HG03571 (cell line): Measurements from ENCODE around the gene SPTLC3.
"Not testable (repeated sequence)": the region's sequence is repeated elsewhere in the genome, so short reads cannot be mapped to it uniquely, and the experiment has no call there.

ENCODE experiments used
- ATAC-seq: cut with Tn5 transposase; IDR thresholded peaks from one replicate; pipeline ENCODE4 v1.9.1; 2021; ENCODE audit not compliant: unreplicated experiment

The SPTLC3 gene

GRCh38 chr20:13008761-13009681 lies at the start of gene SPTLC3:
Gene SPTLC3, plus strand, starts transcription at chr20:13008972. Its CDS starts 296 bp downstream, at chr20:13009268.
- ATAC-seq: no peak

- no peak for ATAC-seq
Observed at GRCh38 chr20:12961725-12962124, 47.0 kb upstream of the SPTLC3 start.

GRCh38 chr20:12962895-12963294 lies 45.9 kb upstream of the SPTLC3 start:
- no peak for ATAC-seq

- ATAC-seq: no peak
Observed at GRCh38 chr20:12963416-12963815, 45.4 kb upstream of the SPTLC3 start.

- ATAC-seq: no peak
Observed at GRCh38 chr20:12965212-12965869, 43.4 kb upstream of the SPTLC3 start.

- no peak for ATAC-seq
Observed at GRCh38 chr20:12965870-12966251, 42.9 kb upstream of the SPTLC3 start.

- ATAC-seq: no peak
Observed at GRCh38 chr20:12966468-12967085, 42.2 kb upstream of the SPTLC3 start.

- ATAC-seq: no peak
Observed at GRCh38 chr20:12967932-12968331, 40.8 kb upstream of the SPTLC3 start.

GRCh38 chr20:12968472-12968871 lies 40.3 kb upstream of the SPTLC3 start:
- no peak for ATAC-seq

- ATAC-seq: no peak
Observed at GRCh38 chr20:12969071-12969669, 39.6 kb upstream of the SPTLC3 start.

- ATAC-seq: no peak
Observed at GRCh38 chr20:12970372-12970821, 38.4 kb upstream of the SPTLC3 start.

GRCh38 chr20:12975833-12976608 lies 32.8 kb upstream of the SPTLC3 start:
- no peak for ATAC-seq

GRCh38 chr20:12976720-12977309 lies 32.0 kb upstream of the SPTLC3 start:
- no peak for ATAC-seq

- ATAC-seq: no peak
Observed at GRCh38 chr20:12977328-12978125, 31.2 kb upstream of the SPTLC3 start.

GRCh38 chr20:12978126-12978394 lies 30.7 kb upstream of the SPTLC3 start:
- no peak for ATAC-seq

- no peak for ATAC-seq
Observed at GRCh38 chr20:12978613-12979495, 29.9 kb upstream of the SPTLC3 start.

- not testable (repeated sequence) for ATAC-seq
Observed at GRCh38 chr20:12979713-12980112, 29.1 kb upstream of the SPTLC3 start.

GRCh38 chr20:12982098-12982497 lies 26.7 kb upstream of the SPTLC3 start:
- ATAC-seq: no peak
